Glomerular endothelial cell (primary cell): ENCODE results near the gene FAM50A. TPM values are rescaled to one million over a fixed set of nuclear protein-coding genes. Genes with fewer than 3 reads are reported as not detected.

Source experiments
- total RNA-seq: library from RNA; depleted of rRNA; stranded (reverse); fragments of >200 nt; gene quantifications from 2 replicates; pipeline ENCODE4 v1.2.3, GENCODE V29; 2015

Gene FAM50A
- total RNA-seq, 1 donor from 2014 or later = 92.5 TPM

Other genes with a start within 250 kb of the FAM50A start
- not detected in 2 replicates for gene OPN1MW2, start 224.4 kb upstream of the FAM50A start, total RNA-seq
- gene OPN1MW3, start 186.6 kb upstream of the FAM50A start, total RNA-seq = not detected in 2 replicates
- gene TEX28, start 149.0 kb upstream of the FAM50A start, total RNA-seq = not detected in 2 replicates
- gene TKTL1, start 148.3 kb upstream of the FAM50A start, total RNA-seq = not detected in 2 replicates
- 2,158 and 2,243 TPM in 2 replicates for gene FLNA, start 69.5 kb upstream of the FAM50A start, total RNA-seq
- gene EMD, start 64.8 kb upstream of the FAM50A start, total RNA-seq = 61.2 and 64.1 TPM in 2 replicates
- 5,051 and 8,288 TPM in 2 replicates for gene RPL10, start 45.8 kb upstream of the FAM50A start, total RNA-seq
- gene DNASE1L1, start 34.9 kb upstream of the FAM50A start, total RNA-seq = 71.8 and 97.7 TPM in 2 replicates
- 37.7 and 75.2 TPM in 2 replicates for gene TAFAZZIN, start 32.6 kb upstream of the FAM50A start, total RNA-seq
- 115 and 164 TPM in 2 replicates for gene ATP6AP1, start 15.5 kb upstream of the FAM50A start, total RNA-seq
- gene GDI1, start 7.0 kb upstream of the FAM50A start, total RNA-seq = 84.3 and 115 TPM in 2 replicates
- 25.4 and 29.2 TPM in 2 replicates for gene PLXNA3, start 14.1 kb downstream of the FAM50A start, total RNA-seq
- gene LAGE3, start 35.1 kb downstream of the FAM50A start, total RNA-seq = 28.0 and 28.9 TPM in 2 replicates
- gene UBL4A, start 42.5 kb downstream of the FAM50A start, total RNA-seq = 41.1 TPM in 2 replicates
- 31.8 and 33.3 TPM in 2 replicates for gene SLC10A3, start 46.5 kb downstream of the FAM50A start, total RNA-seq
- gene FAM3A, start 72.1 kb downstream of the FAM50A start, total RNA-seq = 35.4 and 36.4 TPM in 2 replicates
- 81.1 and 102 TPM in 2 replicates for gene G6PD, start 102.7 kb downstream of the FAM50A start, total RNA-seq
- 13.5 and 18.8 TPM in 2 replicates for gene IKBKG, start 103.5 kb downstream of the FAM50A start, total RNA-seq
- gene CTAG1A, start 141.0 kb downstream of the FAM50A start, total RNA-seq = not detected in 2 replicates
- not detected in 2 replicates for gene CTAG1B, start 175.1 kb downstream of the FAM50A start, total RNA-seq
- gene CTAG2, start 209.4 kb downstream of the FAM50A start, total RNA-seq = not detected in 2 replicates